ACC112 (cell line): ENCODE results near the gene CCDC9B.
A peak's percentile ranks its signal among the peaks of the same experiment; 100 is the strongest.

Experiments
- H2AFZ ChIP-seq: fragments of 200-600 bp; sonication (generic); one replicate; pipeline ENCODE4 v1.6.0; 2017; ENCODE audit warnings: antibody characterized with exemption, low read length; ENCODE audit not compliant: unreplicated experiment
- H3K27ac ChIP-seq: fragments of 200-600 bp; sonication (generic); 2 replicates; pipeline ENCODE4 v1.5.1; 2014; ENCODE audit warnings: low read depth, mild to moderate bottlenecking, antibody characterized with exemption, low read length, moderate library complexity
- H3K27me3 ChIP-seq: fragments of 200-600 bp; sonication (generic); 2 replicates; pipeline ENCODE4 v1.6.1; 2014; ENCODE audit warnings: mild to moderate bottlenecking, antibody characterized with exemption, low read length, moderate library complexity, mixed read lengths; ENCODE audit not compliant: insufficient read depth
- H3K36me3 ChIP-seq: fragments of 200-600 bp; sonication (generic); 2 replicates; pipeline ENCODE4 v1.6.1; 2016; ENCODE audit warnings: mild to moderate bottlenecking, antibody characterized with exemption, low read length, moderate library complexity, mixed read lengths; ENCODE audit not compliant: insufficient read depth
- H3K4me1 ChIP-seq: fragments of 200-600 bp; sonication (generic); one replicate; pipeline ENCODE4 v1.6.1; 2016; ENCODE audit warnings: low read length, mixed read lengths; ENCODE audit not compliant: insufficient read depth, unreplicated experiment, control insufficient read depth
- H3K4me3 ChIP-seq: fragments of 200-600 bp; sonication (generic); 2 replicates; pipeline ENCODE4 v1.5.1; 2014; ENCODE audit warnings: mild to moderate bottlenecking, low read depth, low read length
- H3K79me2 ChIP-seq: fragments of 200-600 bp; sonication (generic); one replicate; pipeline ENCODE4 v1.6.0; 2016; ENCODE audit warnings: low read length; ENCODE audit not compliant: control insufficient read depth, unreplicated experiment, insufficient read depth

The CCDC9B gene

GRCh38 chr15:40377606-40378005 lies 36.9 kb upstream of the CCDC9B start:
- Histone ChIP-seq H3K27ac (no peak overlapping the region), H3K4me1 (peaks cover 21% of the 10 kb centered on the region), H3K27me3 (no peaks in the 10 kb centered on the region), H3K79me2 (no peaks in the 10 kb centered on the region), H3K4me3 (no peak overlapping the region), H2AFZ (no peak overlapping the region), H3K36me3 (no peaks in the 10 kb centered on the region)

GRCh38 chr15:40372981-40373380 lies 32.2 kb upstream of the CCDC9B start:
- peaks cover 15% of the 10 kb centered on the region for H3K4me1 ChIP-seq
- H2AFZ ChIP-seq, result peak overlapping the region; percentile 25
- peaks cover 5% of the 10 kb centered on the region for H3K79me2 ChIP-seq
- no peaks in the 10 kb centered on the region for H3K36me3 ChIP-seq
- no peaks in the 10 kb centered on the region for H3K27me3 ChIP-seq
- H3K27ac ChIP-seq, result no peak overlapping the region
- no peak overlapping the region for H3K4me3 ChIP-seq

DNA sequence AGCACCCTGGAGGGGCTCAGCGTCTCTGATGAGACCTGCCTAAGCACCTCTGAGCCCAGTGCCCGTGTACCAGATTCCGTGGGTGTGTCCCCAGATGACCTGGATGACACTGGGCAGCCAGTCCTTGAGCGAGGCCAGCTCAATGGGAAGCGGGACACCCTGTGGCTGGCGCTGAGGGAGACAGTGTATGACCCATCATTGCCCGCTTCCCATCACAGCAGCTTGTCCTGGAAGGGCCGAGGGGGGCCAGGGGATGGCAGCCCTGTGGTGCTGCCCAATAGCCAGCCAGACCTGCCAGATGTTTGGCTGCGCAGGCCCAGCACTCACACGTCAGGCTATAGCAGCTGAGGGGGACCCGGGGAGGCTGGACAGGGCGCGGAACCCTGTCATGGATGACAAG lies 29.2 kb upstream of the CCDC9B start:
- H3K4me1 ChIP-seq, result peaks cover 15% of the 10 kb centered on the region
- no peaks in the 10 kb centered on the region for H3K36me3 ChIP-seq
- H2AFZ ChIP-seq, result no peak overlapping the region
- H3K79me2 ChIP-seq, result peaks cover 5% of the 10 kb centered on the region
- H3K27me3 ChIP-seq, result no peaks in the 10 kb centered on the region
- H3K4me3 ChIP-seq, result no peak overlapping the region
- no peak overlapping the region for H3K27ac ChIP-seq

DNA sequence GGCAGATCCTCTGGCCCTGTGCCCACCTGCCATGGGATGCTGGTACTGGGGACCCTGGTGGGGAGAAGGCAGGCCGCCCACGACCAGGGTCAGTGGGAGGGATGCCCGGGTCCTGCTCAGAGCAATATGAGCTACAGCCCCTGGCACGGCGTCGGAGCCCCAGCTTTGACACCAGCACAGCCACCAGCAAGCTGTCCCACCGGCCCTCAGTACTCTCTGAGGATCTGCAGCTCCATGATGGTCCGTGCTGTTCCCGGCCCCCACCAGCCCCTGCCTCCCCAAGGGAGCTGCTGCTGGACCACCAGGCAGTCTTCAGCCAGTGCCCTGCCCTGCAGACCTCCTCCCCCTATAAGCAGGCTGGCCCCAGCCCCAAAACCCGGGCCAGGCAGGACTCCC lies 28.7 kb upstream of the CCDC9B start:
- no peaks in the 10 kb centered on the region for H3K27me3 ChIP-seq
- H3K4me3 ChIP-seq, result no peak overlapping the region
- no peaks in the 10 kb centered on the region for H3K36me3 ChIP-seq
- no peak overlapping the region for H3K27ac ChIP-seq
- H2AFZ ChIP-seq, result no peak overlapping the region
- peaks cover 5% of the 10 kb centered on the region for H3K79me2 ChIP-seq
- peaks cover 15% of the 10 kb centered on the region for H3K4me1 ChIP-seq

DNA sequence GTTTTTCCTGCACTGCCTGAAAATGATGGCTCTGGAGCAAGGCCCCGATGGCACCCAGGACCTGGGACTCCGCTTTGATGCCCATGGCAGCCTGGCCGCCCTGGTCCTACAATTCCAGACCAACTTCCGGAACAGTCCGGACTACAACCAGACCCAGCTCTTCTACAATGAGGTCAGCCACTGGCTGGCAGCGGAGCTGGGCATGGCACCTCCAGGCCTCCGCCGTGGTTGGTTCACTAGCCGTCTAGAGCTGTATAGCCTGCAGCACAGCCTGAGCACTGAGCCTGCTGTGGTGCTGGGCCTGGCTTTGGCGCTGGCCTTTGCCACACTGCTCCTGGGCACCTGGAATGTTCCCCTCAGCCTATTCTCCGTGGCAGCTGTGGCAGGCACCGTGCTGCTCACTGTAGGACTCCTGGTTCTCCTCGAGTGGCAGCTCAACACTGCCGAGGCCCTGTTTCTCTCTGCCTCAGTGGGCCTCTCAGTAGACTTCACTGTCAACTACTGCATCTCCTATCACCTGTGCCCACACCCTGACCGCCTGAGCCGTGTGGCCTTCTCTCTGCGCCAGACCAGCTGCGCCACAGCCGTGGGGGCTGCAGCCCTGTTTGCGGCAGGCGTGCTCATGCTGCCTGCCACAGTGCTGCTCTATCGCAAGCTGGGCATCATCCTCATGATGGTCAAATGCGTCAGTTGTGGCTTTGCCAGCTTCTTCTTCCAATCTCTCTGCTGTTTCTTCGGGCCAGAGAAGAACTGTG lies 28.2 kb upstream of the CCDC9B start:
- Histone ChIP-seq H2AFZ (peak overlapping the region; percentile 67), H3K27ac (no peak overlapping the region), H3K27me3 (no peaks in the 10 kb centered on the region), H3K79me2 (peaks cover 5% of the 10 kb centered on the region), H3K4me3 (no peak overlapping the region), H3K4me1 (peaks cover 15% of the 10 kb centered on the region), H3K36me3 (no peaks in the 10 kb centered on the region)

DNA sequence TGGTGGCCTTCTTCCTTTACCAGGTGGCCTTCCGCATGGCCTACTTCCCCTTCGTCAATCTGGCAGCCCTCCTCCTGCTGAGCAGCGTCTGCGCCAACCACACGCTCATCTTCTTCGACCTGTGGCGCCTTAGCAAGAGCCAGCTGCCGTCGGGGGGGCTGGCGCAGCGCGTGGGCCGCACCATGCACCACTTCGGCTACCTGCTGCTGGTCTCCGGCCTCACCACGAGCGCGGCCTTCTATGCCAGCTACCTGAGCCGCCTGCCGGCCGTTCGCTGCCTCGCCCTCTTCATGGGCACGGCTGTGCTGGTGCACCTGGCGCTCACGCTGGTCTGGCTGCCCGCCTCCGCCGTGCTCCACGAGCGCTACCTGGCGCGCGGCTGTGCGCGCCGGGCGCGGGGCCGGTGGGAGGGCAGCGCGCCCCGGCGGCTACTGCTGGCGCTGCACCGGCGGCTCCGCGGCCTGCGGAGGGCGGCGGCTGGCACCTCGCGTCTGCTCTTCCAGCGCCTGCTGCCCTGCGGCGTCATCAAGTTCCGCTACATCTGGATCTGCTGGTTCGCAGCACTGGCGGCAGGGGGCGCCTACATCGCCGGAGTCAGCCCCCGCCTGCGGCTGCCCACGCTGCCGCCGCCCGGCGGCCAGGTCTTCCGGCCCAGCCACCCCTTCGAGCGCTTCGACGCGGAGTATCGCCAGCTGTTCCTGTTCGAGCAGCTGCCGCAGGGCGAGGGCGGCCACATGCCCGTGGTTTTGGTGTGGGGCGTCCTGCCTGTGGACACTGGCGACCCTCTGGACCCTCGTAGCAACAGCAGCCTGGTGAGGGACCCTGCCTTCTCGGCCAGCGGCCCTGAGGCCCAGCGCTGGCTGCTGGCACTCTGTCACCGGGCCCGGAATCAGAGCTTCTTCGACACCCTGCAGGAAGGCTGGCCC lies 27.2 kb upstream of the CCDC9B start:
- Histone ChIP-seq H2AFZ (peak overlapping the region; percentile 67), H3K36me3 (no peaks in the 10 kb centered on the region), H3K4me1 (peaks cover 13% of the 10 kb centered on the region), H3K27me3 (no peaks in the 10 kb centered on the region), H3K4me3 (peak overlapping the region; percentile 66), H3K27ac (no peak overlapping the region), H3K79me2 (peaks cover 5% of the 10 kb centered on the region)

GRCh38 chr15:40367371-40367685 lies 26.6 kb upstream of the CCDC9B start:
- no peak overlapping the region for H2AFZ ChIP-seq
- no peaks in the 10 kb centered on the region for H3K36me3 ChIP-seq
- no peak overlapping the region for H3K27ac ChIP-seq
- H3K27me3 ChIP-seq, result no peaks in the 10 kb centered on the region
- H3K4me1 ChIP-seq, result peaks cover 6% of the 10 kb centered on the region
- peaks cover 5% of the 10 kb centered on the region for H3K79me2 ChIP-seq
- H3K4me3 ChIP-seq, result no peak overlapping the region

DNA sequence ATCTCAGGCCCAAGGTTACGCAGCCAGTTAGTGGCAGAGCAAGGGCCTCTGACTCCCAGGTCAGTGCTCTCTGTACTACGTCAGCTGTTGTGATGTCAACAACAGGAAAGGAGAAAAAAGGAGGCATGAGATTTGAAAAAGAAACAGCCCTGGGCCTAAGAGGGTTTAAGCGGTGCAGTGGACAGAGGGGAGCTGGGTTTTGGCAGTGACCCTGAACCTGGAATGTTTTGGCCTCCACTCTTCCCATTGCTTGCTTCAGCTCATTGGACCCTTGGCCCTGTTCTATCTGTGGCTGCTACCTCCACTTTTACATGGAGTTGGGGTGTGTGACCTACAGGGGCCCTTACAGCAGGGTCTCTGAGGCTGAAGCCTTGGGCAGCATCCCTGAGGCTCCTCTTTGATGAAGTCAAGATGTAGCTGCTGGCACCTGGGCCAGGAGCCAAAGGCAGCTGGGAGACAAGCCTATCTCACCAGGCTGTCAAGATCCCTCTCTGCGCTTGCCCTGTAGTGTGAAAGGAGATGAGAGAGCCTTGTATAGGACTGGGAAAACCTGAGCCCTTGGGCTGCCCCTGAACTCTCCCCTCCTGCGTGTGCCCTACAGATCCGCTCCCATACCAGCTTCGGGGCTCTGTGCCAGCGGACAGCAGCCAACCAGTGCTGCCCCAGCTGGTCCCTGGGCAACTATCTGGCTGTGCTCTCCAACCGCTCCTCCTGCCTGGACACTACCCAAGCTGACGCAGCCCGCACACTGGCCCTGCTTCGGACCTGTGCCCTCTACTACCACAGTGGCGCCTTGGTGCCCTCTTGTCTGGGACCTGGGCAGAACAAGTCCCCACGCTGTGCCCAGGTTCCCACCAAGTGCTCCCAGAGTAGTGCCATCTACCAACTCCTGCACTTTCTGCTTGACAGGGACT lies 26.0 kb upstream of the CCDC9B start:
- Histone ChIP-seq H3K79me2 (peaks cover 5% of the 10 kb centered on the region), H3K36me3 (no peaks in the 10 kb centered on the region), H3K4me3 (no peak overlapping the region), H2AFZ (no peak overlapping the region), H3K27me3 (no peaks in the 10 kb centered on the region), H3K27ac (no peak overlapping the region), H3K4me1 (peaks cover 5% of the 10 kb centered on the region)

DNA sequence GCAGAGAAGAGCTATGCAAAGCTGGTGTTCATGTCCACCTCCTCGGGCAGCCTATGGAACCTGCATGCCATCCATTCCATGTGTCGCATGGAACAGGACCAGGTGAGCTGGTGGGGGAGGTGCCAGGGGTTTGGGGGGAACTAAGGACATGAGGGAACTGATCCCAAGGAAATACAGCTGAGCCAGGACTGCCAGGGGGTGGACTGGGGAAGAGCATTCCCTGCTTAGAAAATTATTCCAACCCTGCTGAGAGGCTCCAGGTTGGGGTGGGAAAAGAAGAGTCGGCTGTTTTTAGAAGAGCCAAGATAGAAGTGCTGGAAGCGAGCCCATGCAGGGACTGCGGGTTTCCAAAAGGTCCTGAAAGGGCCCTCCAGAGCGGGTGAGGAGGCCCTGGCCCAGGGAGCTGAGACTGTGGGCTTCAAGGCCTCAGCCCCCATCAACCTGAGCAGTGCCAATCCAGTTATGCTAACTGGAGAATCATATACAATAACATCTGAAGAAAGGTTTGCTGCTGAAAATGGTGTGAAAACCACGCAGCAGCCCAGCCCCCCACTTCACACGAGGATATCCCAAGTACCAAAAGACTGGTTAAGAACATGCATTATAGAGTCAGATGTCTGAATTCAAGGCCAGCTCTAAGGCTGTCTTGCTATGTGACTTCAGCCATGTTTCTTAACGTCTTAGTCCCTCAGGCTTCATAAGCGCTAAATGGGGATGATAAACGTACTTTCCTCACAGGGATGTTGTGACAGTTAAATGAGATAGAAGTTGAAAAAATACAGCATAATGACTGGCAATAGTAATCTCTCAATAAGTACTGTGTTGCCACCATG lies 25.1 kb upstream of the CCDC9B start:
- Histone ChIP-seq H3K36me3 (no peaks in the 10 kb centered on the region), H2AFZ (no peak overlapping the region), H3K27ac (no peak overlapping the region), H3K4me3 (no peak overlapping the region), H3K79me2 (peaks cover 5% of the 10 kb centered on the region), H3K27me3 (no peaks in the 10 kb centered on the region), H3K4me1 (peaks cover 5% of the 10 kb centered on the region)

DNA sequence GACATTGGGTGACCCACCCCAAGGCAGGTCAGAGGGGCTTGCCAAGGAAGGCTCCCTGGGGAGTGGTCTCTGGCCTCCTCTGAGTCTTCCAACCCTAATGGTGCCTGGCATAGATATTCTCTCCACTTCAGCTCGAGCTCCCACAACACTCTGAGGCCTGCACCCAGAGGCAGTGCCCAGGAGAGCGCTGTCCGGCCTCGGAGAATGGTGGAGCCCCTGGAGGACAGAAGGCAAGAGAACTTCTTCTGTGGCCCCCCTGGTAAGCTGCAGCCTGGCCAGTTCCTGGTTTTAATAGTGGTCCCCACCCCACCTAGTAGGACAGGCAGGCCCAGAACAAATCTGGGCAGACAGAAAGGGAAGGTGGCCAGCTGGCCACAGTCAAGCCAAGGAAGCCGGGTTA lies 24.3 kb upstream of the CCDC9B start:
- Histone ChIP-seq H3K36me3 (no peaks in the 10 kb centered on the region), H3K27me3 (no peaks in the 10 kb centered on the region)

More for the DNA sequence above, 24.3 kb upstream of the CCDC9B start:
- Histone ChIP-seq H3K79me2 (peaks cover 5% of the 10 kb centered on the region), H3K27ac (no peak overlapping the region), H2AFZ (no peak overlapping the region), H3K4me1 (peaks cover 5% of the 10 kb centered on the region), H3K4me3 (no peak overlapping the region)
